ENCODE data around the gene C10orf88.

C10orf88 gene

GRCh38 chr10:122953902-122954730 is at the start of gene C10orf88:
Gene C10orf88, minus strand, starts transcription at chr10:122954227. Its CDS starts 49 bp downstream, at chr10:122954178.
- H3K4me3 ChIP-seq (ENCODE audit: low read length) = peak within 1 kb of the TSS; percentile 92
- H3K9ac ChIP-seq (ENCODE audit: low read length) = peak within 1 kb of the TSS; percentile 92
- peaks cover 7% of the 10 kb centered on the region for H3K9me3 ChIP-seq (ENCODE audit: control insufficient read depth, low read length)
- DNase-seq (ENCODE audit: low read depth) = peak; percentile 99
- H3K27me3 ChIP-seq (replicated peaks; ENCODE audit: control insufficient read depth, insufficient read depth, low read length) = no peaks in the 10 kb centered on the region
- peaks cover 9% of the 10 kb centered on the region for H3K36me3 ChIP-seq (ENCODE audit: control insufficient read depth, insufficient read depth, low read length, severe bottlenecking)
- peaks cover 12% of the 10 kb centered on the region for H3K4me1 ChIP-seq (ENCODE audit: control insufficient read depth, insufficient read depth, low read length)

GRCh38 chr10:123001370-123001769 is 47.3 kb upstream of the C10orf88 start:
- H3K4me1 ChIP-seq (ENCODE audit: control insufficient read depth, insufficient read depth, low read length) = peaks cover 2% of the 10 kb centered on the region
- no peaks in the 10 kb centered on the region for H3K27me3 ChIP-seq (replicated peaks; ENCODE audit: control insufficient read depth, insufficient read depth, low read length)
- H3K9ac ChIP-seq (ENCODE audit: low read length) = no peak overlapping the region
- peaks cover 13% of the 10 kb centered on the region for H3K36me3 ChIP-seq (ENCODE audit: control insufficient read depth, insufficient read depth, low read length, severe bottlenecking)
- H3K4me3 ChIP-seq (ENCODE audit: low read length) = no peak overlapping the region
- no peaks in the 10 kb centered on the region for H3K9me3 ChIP-seq (ENCODE audit: control insufficient read depth, low read length)
- DNase-seq (ENCODE audit: low read depth) = no peak

GRCh38 chr10:123000155-123000554 is 46.1 kb upstream of the C10orf88 start:
- H3K4me3 ChIP-seq (ENCODE audit: low read length) = no peak overlapping the region
- H3K9ac ChIP-seq (ENCODE audit: low read length) = no peak overlapping the region
- no peaks in the 10 kb centered on the region for H3K4me1 ChIP-seq (ENCODE audit: control insufficient read depth, insufficient read depth, low read length)
- no peak for DNase-seq (ENCODE audit: low read depth)
- peaks cover 25% of the 10 kb centered on the region for H3K36me3 ChIP-seq (ENCODE audit: control insufficient read depth, insufficient read depth, low read length, severe bottlenecking)
- no peaks in the 10 kb centered on the region for H3K9me3 ChIP-seq (ENCODE audit: control insufficient read depth, low read length)
- H3K27me3 ChIP-seq (replicated peaks; ENCODE audit: control insufficient read depth, insufficient read depth, low read length) = no peaks in the 10 kb centered on the region

GRCh38 chr10:122999347-122999746 is 45.3 kb upstream of the C10orf88 start:
- peak; percentile 29 for DNase-seq (ENCODE audit: low read depth)
- Histone ChIP-seq H3K9me3 (ENCODE audit: control insufficient read depth, low read length) (no peaks in the 10 kb centered on the region), H3K36me3 (ENCODE audit: control insufficient read depth, insufficient read depth, low read length, severe bottlenecking) (peaks cover 33% of the 10 kb centered on the region)

GRCh38 chr10:122998934-122999333 is 44.9 kb upstream of the C10orf88 start:
- no peaks in the 10 kb centered on the region for H3K4me1 ChIP-seq (ENCODE audit: control insufficient read depth, insufficient read depth, low read length)
- no peaks in the 10 kb centered on the region for H3K27me3 ChIP-seq (replicated peaks; ENCODE audit: control insufficient read depth, insufficient read depth, low read length)
- H3K9me3 ChIP-seq (ENCODE audit: control insufficient read depth, low read length) = no peaks in the 10 kb centered on the region
- H3K36me3 ChIP-seq (ENCODE audit: control insufficient read depth, insufficient read depth, low read length, severe bottlenecking) = peaks cover 37% of the 10 kb centered on the region
- H3K4me3 ChIP-seq (ENCODE audit: low read length) = no peak overlapping the region
- H3K9ac ChIP-seq (ENCODE audit: low read length) = no peak overlapping the region
- no peak for DNase-seq (ENCODE audit: low read depth)

More at GRCh38 chr10:122999347-122999746, 45.3 kb upstream of the C10orf88 start:
- Histone ChIP-seq H3K4me3 (ENCODE audit: low read length) (no peak overlapping the region), H3K9ac (ENCODE audit: low read length) (no peak overlapping the region), H3K27me3 (replicated peaks; ENCODE audit: control insufficient read depth, insufficient read depth, low read length) (no peaks in the 10 kb centered on the region), H3K4me1 (ENCODE audit: control insufficient read depth, insufficient read depth, low read length) (no peaks in the 10 kb centered on the region)

- H3K9ac ChIP-seq (ENCODE audit: low read length) = no peak overlapping the region
- no peak overlapping the region for H3K4me3 ChIP-seq (ENCODE audit: low read length)
- H3K9me3 ChIP-seq (ENCODE audit: control insufficient read depth, low read length) = no peaks in the 10 kb centered on the region
- peaks cover 42% of the 10 kb centered on the region for H3K36me3 ChIP-seq (ENCODE audit: control insufficient read depth, insufficient read depth, low read length, severe bottlenecking)
- H3K27me3 ChIP-seq (replicated peaks; ENCODE audit: control insufficient read depth, insufficient read depth, low read length) = no peaks in the 10 kb centered on the region
- H3K4me1 ChIP-seq (ENCODE audit: control insufficient read depth, insufficient read depth, low read length) = no peaks in the 10 kb centered on the region
- DNase-seq (ENCODE audit: low read depth) = no peak
These were observed 44.4 kb upstream of the C10orf88 start for GRCh38 chr10:122998360-122998917.

GRCh38 chr10:122997864-122998263 is 43.8 kb upstream of the C10orf88 start:
- no peak overlapping the region for H3K4me3 ChIP-seq (ENCODE audit: low read length)
- H3K4me1 ChIP-seq (ENCODE audit: control insufficient read depth, insufficient read depth, low read length) = no peaks in the 10 kb centered on the region
- no peak for DNase-seq (ENCODE audit: low read depth)
- H3K9ac ChIP-seq (ENCODE audit: low read length) = no peak overlapping the region
- H3K27me3 ChIP-seq (replicated peaks; ENCODE audit: control insufficient read depth, insufficient read depth, low read length) = no peaks in the 10 kb centered on the region
- H3K9me3 ChIP-seq (ENCODE audit: control insufficient read depth, low read length) = no peaks in the 10 kb centered on the region
- H3K36me3 ChIP-seq (ENCODE audit: control insufficient read depth, insufficient read depth, low read length, severe bottlenecking) = peaks cover 48% of the 10 kb centered on the region

GRCh38 chr10:122995936-122996335 is 41.9 kb upstream of the C10orf88 start:
- no peaks in the 10 kb centered on the region for H3K4me1 ChIP-seq (ENCODE audit: control insufficient read depth, insufficient read depth, low read length)
- H3K27me3 ChIP-seq (replicated peaks; ENCODE audit: control insufficient read depth, insufficient read depth, low read length) = no peaks in the 10 kb centered on the region
- H3K9me3 ChIP-seq (ENCODE audit: control insufficient read depth, low read length) = no peaks in the 10 kb centered on the region
- H3K36me3 ChIP-seq (ENCODE audit: control insufficient read depth, insufficient read depth, low read length, severe bottlenecking) = peaks cover 63% of the 10 kb centered on the region
- no peak for DNase-seq (ENCODE audit: low read depth)
- no peak overlapping the region for H3K9ac ChIP-seq (ENCODE audit: low read length)
- H3K4me3 ChIP-seq (ENCODE audit: low read length) = no peak overlapping the region

GRCh38 chr10:122993797-122994336 is 39.8 kb upstream of the C10orf88 start:
- H3K9me3 ChIP-seq (ENCODE audit: control insufficient read depth, low read length) = no peaks in the 10 kb centered on the region
- no peak overlapping the region for H3K9ac ChIP-seq (ENCODE audit: low read length)
- no peaks in the 10 kb centered on the region for H3K4me1 ChIP-seq (ENCODE audit: control insufficient read depth, insufficient read depth, low read length)
- peaks cover 67% of the 10 kb centered on the region for H3K36me3 ChIP-seq (ENCODE audit: control insufficient read depth, insufficient read depth, low read length, severe bottlenecking)
- no peak for DNase-seq (ENCODE audit: low read depth)
- no peaks in the 10 kb centered on the region for H3K27me3 ChIP-seq (replicated peaks; ENCODE audit: control insufficient read depth, insufficient read depth, low read length)
- no peak overlapping the region for H3K4me3 ChIP-seq (ENCODE audit: low read length)

- H3K4me1 ChIP-seq (ENCODE audit: control insufficient read depth, insufficient read depth, low read length) = no peaks in the 10 kb centered on the region
- no peaks in the 10 kb centered on the region for H3K9me3 ChIP-seq (ENCODE audit: control insufficient read depth, low read length)
- no peak overlapping the region for H3K4me3 ChIP-seq (ENCODE audit: low read length)
- no peak overlapping the region for H3K9ac ChIP-seq (ENCODE audit: low read length)
- H3K27me3 ChIP-seq (replicated peaks; ENCODE audit: control insufficient read depth, insufficient read depth, low read length) = no peaks in the 10 kb centered on the region
- DNase-seq (ENCODE audit: low read depth) = no peak
- H3K36me3 ChIP-seq (ENCODE audit: control insufficient read depth, insufficient read depth, low read length, severe bottlenecking) = peaks cover 63% of the 10 kb centered on the region
These were observed 38.1 kb upstream of the C10orf88 start for GRCh38 chr10:122992031-122992585.

GRCh38 chr10:122990278-122990677 is 36.3 kb upstream of the C10orf88 start:
- DNase-seq (ENCODE audit: low read depth) = peak; percentile 49
- peaks cover 57% of the 10 kb centered on the region for H3K36me3 ChIP-seq (ENCODE audit: control insufficient read depth, insufficient read depth, low read length, severe bottlenecking)
- H3K4me3 ChIP-seq (ENCODE audit: low read length) = no peak overlapping the region
- H3K9me3 ChIP-seq (ENCODE audit: control insufficient read depth, low read length) = no peaks in the 10 kb centered on the region
- no peaks in the 10 kb centered on the region for H3K27me3 ChIP-seq (replicated peaks; ENCODE audit: control insufficient read depth, insufficient read depth, low read length)
- no peaks in the 10 kb centered on the region for H3K4me1 ChIP-seq (ENCODE audit: control insufficient read depth, insufficient read depth, low read length)
- no peak overlapping the region for H3K9ac ChIP-seq (ENCODE audit: low read length)
